Vagina (tissue), 2 donors: ENCODE measurements around the gene PUS10. TPM values are rescaled to one million over a fixed set of nuclear protein-coding genes. Genes with fewer than 3 reads are reported as not detected.
"Not testable (repeated sequence)": the region's sequence is repeated elsewhere in the genome, so short reads cannot be mapped to it uniquely, and the experiment has no call there.

Source experiments
- DNase-seq, 2 donors: peaks; one replicate each; pipeline ENCODE4 v3.0.0-alpha.2; 2017; ENCODE audit errors: extremely low spot score in 2 of 2
- H3K27ac ChIP-seq: fragments of 200-600 bp; sonication (generic); one replicate; pipeline ENCODE4 v1.5.1; 2019
- H3K27me3 ChIP-seq: fragments of 200-600 bp; sonication (generic); one replicate; pipeline ENCODE4 v1.5.1; 2019
- H3K36me3 ChIP-seq, 2 donors: fragments of 200-600 bp; sonication (generic); one replicate each; pipeline ENCODE4 v1.5.1; 2017 to 2019
- H3K4me1 ChIP-seq: fragments of 200-600 bp; sonication (generic); one replicate; pipeline ENCODE4 v1.5.1; 2019
- H3K4me3 ChIP-seq, 2 donors: fragments of 200-600 bp; sonication (generic); 1 replicate in 1 of 2; 2 replicates in 1 of 2; pipeline ENCODE4 v1.5.1; 2016 to 2019
- H3K9me3 ChIP-seq: fragments of 200-600 bp; sonication (generic); one replicate; pipeline ENCODE4 v1.5.1; 2019
- POLR2A ChIP-seq, 2 donors: fragments of 450-650 bp; IDR thresholded peaks; one replicate each; pipeline ENCODE4 v1.6.1; 2017; ENCODE audit warnings: antibody characterized with exemption in 2 of 2, mild to moderate bottlenecking in 2 of 2, moderate library complexity in 2 of 2
- POLR2AphosphoS5 ChIP-seq, 2 donors: sonication (generic); formaldehyde crosslinking; IDR thresholded peaks; one replicate each; pipeline ENCODE4 v1.9.0; 2017; ENCODE audit warnings: antibody characterized with exemption in 2 of 2, mild to moderate bottlenecking in 2 of 2, low read depth in 1 of 2; ENCODE audit not compliant: insufficient read depth in 1 of 2
- intact Hi-C: fragments of 100-400 bp; cut with DNase I; formaldehyde crosslinking; loops from one replicate; pipeline ENCODE4 v1.15.1; 2023
- total RNA-seq: library from RNA; depleted of rRNA; stranded (reverse); fragments of >200 nt; gene quantifications from one replicate; pipeline ENCODE4 v1.2.3, GENCODE V29; 2016
- TF ChIP-seq, protein P1 (sequence below), 3 experiments: fragments of 450-650 bp in 2 of 3; fragments of 200-600 bp in 1 of 3; sonication (generic) in 1 of 3; IDR thresholded peaks; one replicate each; pipeline ENCODE4 v1.5.1; 2017 to 2019; ENCODE audit warnings: antibody characterized with exemption in 3 of 3, mild to moderate bottlenecking in 2 of 3, moderate library complexity in 2 of 3

Gene PUS10
- total RNA-seq, 1 donor from 2014 or later = 3.2 TPM

DNA sequence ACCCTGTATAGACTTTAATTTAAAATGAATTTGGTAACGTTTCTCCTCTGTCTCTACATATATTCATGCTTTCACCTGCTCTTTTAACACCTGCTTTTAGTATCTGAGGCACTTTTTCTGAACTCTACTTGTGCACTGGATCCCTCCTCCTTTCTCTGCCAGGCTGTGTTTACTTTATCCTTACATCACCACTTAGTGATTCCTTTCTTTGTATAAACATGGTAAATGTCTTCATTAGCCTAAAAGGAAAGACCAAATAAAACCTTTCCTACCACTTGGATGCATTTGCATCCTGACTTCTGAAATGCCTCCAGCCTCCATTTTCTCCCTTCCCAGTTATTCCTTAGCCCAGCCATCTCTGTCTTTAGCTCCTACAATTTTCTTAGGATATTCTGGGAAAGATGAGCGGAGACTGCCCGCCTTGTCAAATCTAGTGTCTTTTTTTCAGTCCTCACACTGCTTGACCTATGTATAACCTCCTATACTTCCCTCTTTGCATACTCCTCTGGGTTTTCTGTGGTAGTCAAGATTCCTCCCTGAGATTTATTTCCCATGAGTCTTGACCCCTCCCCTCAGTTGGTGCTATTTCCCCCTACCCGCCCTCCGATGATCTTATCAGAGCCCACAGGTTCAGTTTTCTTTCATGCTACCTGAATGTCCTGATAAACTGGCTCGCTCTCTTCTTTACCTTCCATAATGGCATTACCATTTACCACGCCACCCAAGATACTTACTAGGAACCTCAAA lies 91.9 kb downstream of the PUS10 start:
- no peaks in the 10 kb centered on the region for H3K4me1 ChIP-seq
- peaks cover 0 to 22% of the 10 kb centered on the region in 2 donors for H3K36me3 ChIP-seq
- H3K9me3 ChIP-seq = no peaks in the 10 kb centered on the region
- no peak overlapping the region for H3K27ac ChIP-seq
- no peak for DNase-seq
- intact Hi-C loops = no loop called here
- TF ChIP-seq POLR2AphosphoS5 (IDR thresholded peaks at IDR 0.05; ENCODE audit: insufficient read depth in 1 of 2, low read depth in 1 of 2) (no peak), POLR2A (IDR thresholded peaks at IDR 0.05) (no peak)
- TF ChIP-seq, protein P1, sequence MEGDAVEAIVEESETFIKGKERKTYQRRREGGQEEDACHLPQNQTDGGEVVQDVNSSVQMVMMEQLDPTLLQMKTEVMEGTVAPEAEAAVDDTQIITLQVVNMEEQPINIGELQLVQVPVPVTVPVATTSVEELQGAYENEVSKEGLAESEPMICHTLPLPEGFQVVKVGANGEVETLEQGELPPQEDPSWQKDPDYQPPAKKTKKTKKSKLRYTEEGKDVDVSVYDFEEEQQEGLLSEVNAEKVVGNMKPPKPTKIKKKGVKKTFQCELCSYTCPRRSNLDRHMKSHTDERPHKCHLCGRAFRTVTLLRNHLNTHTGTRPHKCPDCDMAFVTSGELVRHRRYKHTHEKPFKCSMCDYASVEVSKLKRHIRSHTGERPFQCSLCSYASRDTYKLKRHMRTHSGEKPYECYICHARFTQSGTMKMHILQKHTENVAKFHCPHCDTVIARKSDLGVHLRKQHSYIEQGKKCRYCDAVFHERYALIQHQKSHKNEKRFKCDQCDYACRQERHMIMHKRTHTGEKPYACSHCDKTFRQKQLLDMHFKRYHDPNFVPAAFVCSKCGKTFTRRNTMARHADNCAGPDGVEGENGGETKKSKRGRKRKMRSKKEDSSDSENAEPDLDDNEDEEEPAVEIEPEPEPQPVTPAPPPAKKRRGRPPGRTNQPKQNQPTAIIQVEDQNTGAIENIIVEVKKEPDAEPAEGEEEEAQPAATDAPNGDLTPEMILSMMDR (IDR thresholded peaks at IDR 0.05) = no peak
- H3K4me3 ChIP-seq = no peak overlapping the region
- H3K27me3 ChIP-seq = no peaks in the 10 kb centered on the region

DNA sequence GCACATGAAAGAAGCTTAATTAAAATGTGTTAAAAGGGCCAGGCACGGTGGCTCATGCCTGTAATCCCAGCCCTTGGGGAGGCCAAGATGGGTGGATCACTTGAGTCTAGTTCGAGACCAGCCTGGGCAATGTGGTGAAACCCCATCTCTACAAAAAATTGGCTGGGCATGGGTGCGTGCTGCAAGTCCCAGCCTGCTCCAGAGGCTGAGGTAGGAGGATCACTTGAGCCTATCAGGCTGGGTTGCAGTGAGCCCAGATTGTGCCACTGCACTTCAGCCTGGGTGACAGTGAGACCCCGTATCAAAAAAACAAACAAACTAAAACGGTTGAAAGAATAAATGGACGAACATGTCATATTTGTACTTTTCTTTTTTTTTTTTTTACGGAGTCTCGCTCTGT lies 110.7 kb downstream of the PUS10 start:
- DNase-seq = no peak
- Histone ChIP-seq H3K9me3 (no peaks in the 10 kb centered on the region), H3K36me3 (peaks cover 0 to 23% of the 10 kb centered on the region in 2 donors), H3K27ac (no peak overlapping the region), H3K4me3 (no peak overlapping the region), H3K27me3 (no peaks in the 10 kb centered on the region), H3K4me1 (no peaks in the 10 kb centered on the region)
- intact Hi-C loops = no loop called here
- TF ChIP-seq POLR2AphosphoS5 (IDR thresholded peaks at IDR 0.05; ENCODE audit: insufficient read depth in 1 of 2, low read depth in 1 of 2) = no peak
- TF ChIP-seq, protein P1 (IDR thresholded peaks at IDR 0.05) = no peak
- no peak for TF ChIP-seq POLR2A (IDR thresholded peaks at IDR 0.05)

DNA sequence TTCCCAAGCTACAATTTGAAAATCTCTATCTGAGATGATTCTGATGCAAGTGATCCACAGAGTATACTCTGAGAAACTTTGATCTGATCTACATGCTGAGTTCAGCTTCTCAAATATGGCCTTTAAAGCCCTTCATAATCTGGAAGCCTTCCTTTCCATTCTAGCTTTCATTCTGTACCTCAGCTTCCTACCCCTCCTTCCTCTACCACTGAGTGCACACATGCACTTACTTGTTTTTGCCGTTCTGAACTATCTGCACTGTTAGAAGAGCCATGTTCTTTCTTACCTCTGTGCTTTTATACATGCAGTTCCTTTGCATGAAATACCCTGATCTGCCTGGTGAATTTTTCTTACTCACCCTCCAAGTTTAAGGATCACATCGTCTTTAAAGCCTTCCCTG lies 111.7 kb downstream of the PUS10 start:
- Histone ChIP-seq H3K27ac (no peak overlapping the region), H3K4me1 (no peaks in the 10 kb centered on the region), H3K36me3 (peaks cover 0 to 29% of the 10 kb centered on the region in 2 donors), H3K4me3 (no peak overlapping the region), H3K27me3 (no peaks in the 10 kb centered on the region), H3K9me3 (no peaks in the 10 kb centered on the region)
- intact Hi-C loops = no loop called here
- DNase-seq = no peak
- TF ChIP-seq POLR2AphosphoS5 (IDR thresholded peaks at IDR 0.05; ENCODE audit: insufficient read depth in 1 of 2, low read depth in 1 of 2) = no peak
- TF ChIP-seq POLR2A (IDR thresholded peaks at IDR 0.05) = no peak
- TF ChIP-seq, protein P1 (IDR thresholded peaks at IDR 0.05) = no peak

DNA sequence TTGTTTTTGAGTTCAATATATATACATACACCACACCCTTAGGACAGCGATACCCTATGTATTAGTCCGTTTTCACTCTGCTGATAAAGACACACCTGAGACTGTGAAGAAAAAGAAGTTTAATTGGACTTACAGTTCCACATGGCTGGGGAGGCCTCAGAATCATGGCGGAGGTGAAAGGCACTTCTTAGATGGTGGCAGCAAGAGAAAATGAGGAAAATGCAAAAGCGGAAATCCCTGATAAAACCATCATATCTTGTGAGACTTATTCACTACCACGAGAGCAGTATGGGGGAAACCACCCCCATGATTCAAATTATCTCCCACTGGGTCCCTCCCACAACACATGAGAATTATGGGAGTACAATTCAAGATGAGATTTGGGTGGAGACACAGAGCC lies 112.2 kb downstream of the PUS10 start:
- H3K27me3 ChIP-seq, H3K4me3 ChIP-seq, DNase-seq, H3K4me1 ChIP-seq, H3K27ac ChIP-seq, H3K9me3 ChIP-seq, intact Hi-C loops: not testable (repeated sequence)
- H3K36me3 ChIP-seq = peaks cover 0 to 34% of the 10 kb centered on the region in 2 donors

DNA sequence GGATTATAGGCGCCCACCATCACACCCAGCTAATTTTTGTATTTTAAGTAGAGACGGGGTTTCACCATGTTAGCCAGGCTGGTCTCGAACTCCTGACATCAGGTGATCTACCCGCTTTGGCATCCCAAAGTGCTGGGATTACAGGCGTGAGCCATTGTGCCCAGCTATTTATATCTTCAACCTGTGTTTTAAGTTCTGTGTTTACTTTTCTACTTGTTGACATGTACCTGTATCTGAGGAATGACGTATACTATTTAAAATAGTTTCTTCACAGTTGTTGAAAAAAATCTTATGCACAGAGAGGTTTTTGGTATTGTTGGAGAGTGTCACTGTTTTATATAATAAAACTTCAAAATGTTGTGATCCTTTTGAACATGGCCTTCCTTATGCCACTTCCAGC lies 116.8 kb downstream of the PUS10 start:
- H3K9me3 ChIP-seq = not testable (repeated sequence)

DNA sequence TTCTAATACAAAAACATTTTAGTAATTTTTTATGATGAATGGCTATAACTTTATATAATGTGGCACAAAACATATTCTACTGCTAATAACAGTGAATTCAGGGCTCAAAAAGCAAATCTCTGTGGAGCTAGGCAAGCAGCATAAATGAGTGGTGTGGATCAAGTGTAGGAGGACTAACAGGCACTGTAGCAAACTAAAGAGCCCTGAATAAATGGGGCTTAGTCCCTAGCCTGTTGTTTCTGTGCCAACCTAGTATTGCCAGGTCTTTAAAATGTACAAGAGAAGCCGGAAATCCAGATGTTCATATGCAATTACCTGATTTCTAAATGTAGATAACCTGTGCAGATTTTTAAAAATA lies 118.2 kb downstream of the PUS10 start:
- H3K4me1 ChIP-seq = no peaks in the 10 kb centered on the region
- H3K27me3 ChIP-seq = no peaks in the 10 kb centered on the region
- no peak for DNase-seq
- no peaks in the 10 kb centered on the region for H3K9me3 ChIP-seq
- peaks cover 0 to 45% of the 10 kb centered on the region in 2 donors for H3K36me3 ChIP-seq
- no peak overlapping the region for H3K27ac ChIP-seq
- intact Hi-C loops = no loop called here
- TF ChIP-seq, protein P1 (IDR thresholded peaks at IDR 0.05) = no peak
- TF ChIP-seq POLR2AphosphoS5 (IDR thresholded peaks at IDR 0.05; ENCODE audit: insufficient read depth in 1 of 2, low read depth in 1 of 2) = no peak
- no peak for TF ChIP-seq POLR2A (IDR thresholded peaks at IDR 0.05)
- no peak overlapping the region for H3K4me3 ChIP-seq

More for the DNA sequence above, 116.8 kb downstream of the PUS10 start:
- H3K4me1 ChIP-seq, H3K4me3 ChIP-seq, DNase-seq, H3K27ac ChIP-seq, intact Hi-C loops, H3K27me3 ChIP-seq: not testable (repeated sequence)
- H3K36me3 ChIP-seq = peaks cover 0 to 44% of the 10 kb centered on the region in 2 donors
